ENCODE results near the gene LRRN4.

DNA sequence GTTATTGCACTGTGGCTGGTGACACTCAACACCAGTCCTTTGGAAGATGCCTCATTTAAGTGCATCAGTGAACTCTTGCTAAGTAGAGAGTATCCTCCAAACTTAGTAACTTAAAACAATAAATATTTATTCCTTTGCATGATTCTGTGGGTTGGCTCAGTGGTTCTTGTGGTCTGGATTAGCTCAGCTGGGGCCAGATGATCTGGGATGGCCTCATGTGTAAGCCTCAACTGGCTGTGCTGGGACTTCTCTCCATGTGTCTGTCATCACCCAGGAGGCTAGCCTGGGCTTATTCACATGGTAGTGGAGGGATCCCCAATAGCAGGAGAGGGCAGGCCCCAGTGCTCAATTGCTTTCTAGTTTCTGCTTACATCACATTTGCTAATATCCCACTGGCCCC is 8.3 kb downstream of the LRRN4 start:
- TF ChIP-seq EZH2 (IDR thresholded peaks at IDR 0.05; ENCODE audit: borderline replicate concordance, insufficient read depth, low read length, poor library complexity, severe bottlenecking) = no peak
- TF ChIP-seq POLR2AphosphoS5 (IDR thresholded peaks at IDR 0.05) = no peak
- TF ChIP-seq, protein P1, sequence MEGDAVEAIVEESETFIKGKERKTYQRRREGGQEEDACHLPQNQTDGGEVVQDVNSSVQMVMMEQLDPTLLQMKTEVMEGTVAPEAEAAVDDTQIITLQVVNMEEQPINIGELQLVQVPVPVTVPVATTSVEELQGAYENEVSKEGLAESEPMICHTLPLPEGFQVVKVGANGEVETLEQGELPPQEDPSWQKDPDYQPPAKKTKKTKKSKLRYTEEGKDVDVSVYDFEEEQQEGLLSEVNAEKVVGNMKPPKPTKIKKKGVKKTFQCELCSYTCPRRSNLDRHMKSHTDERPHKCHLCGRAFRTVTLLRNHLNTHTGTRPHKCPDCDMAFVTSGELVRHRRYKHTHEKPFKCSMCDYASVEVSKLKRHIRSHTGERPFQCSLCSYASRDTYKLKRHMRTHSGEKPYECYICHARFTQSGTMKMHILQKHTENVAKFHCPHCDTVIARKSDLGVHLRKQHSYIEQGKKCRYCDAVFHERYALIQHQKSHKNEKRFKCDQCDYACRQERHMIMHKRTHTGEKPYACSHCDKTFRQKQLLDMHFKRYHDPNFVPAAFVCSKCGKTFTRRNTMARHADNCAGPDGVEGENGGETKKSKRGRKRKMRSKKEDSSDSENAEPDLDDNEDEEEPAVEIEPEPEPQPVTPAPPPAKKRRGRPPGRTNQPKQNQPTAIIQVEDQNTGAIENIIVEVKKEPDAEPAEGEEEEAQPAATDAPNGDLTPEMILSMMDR (IDR thresholded peaks at IDR 0.05; ENCODE audit: poor library complexity, severe bottlenecking) = no peak

All from neural cell (in vitro differentiated cells).